WTC11 (cell line): ENCODE measurements around the gene GOSR2. TPM values are rescaled to one million over a fixed set of nuclear protein-coding genes. Genes with fewer than 3 reads are reported as not detected.

ENCODE experiments used
- ATAC-seq: fragments of 200-7000 bp; cut with Tn5 transposase; 2 replicates; pipeline ENCODE4 v1.10.0; 2021; ENCODE audit warnings: mild to moderate bottlenecking, moderate library complexity
- CTCF ChIA-PET: fragments of 300-600 bp; sonication (Branson Sonifier 250); formaldehyde crosslinking; loops from one replicate; lab custom pipeline; 2021; ENCODE audit warnings: antibody characterized with exemption; lab: Charles Lee
- POLR2A ChIA-PET: fragments of 350-600 bp; sonication (Branson Sonifier 250); formaldehyde crosslinking; loops from one replicate; lab custom pipeline; 2021; ENCODE audit warnings: antibody characterized with exemption; lab: Charles Lee
- DNase-seq: peaks from one replicate; pipeline ENCODE4 v3.0.0; 2021; ENCODE audit warnings: low spot score
- H3K27ac Mint-ChIP-seq: 2 replicates; pipeline ENCODE4 v1.8.0; 2021; ENCODE audit warnings: mixed read lengths
- H3K27me3 Mint-ChIP-seq: 2 replicates; pipeline ENCODE4 v1.8.0; 2021; ENCODE audit warnings: low read depth, mild to moderate bottlenecking, moderate library complexity, mixed read lengths
- H3K36me3 Mint-ChIP-seq: 2 replicates; pipeline ENCODE4 v1.8.0; 2021; ENCODE audit warnings: mixed read lengths
- H3K4me1 Mint-ChIP-seq: 2 replicates; pipeline ENCODE4 v1.8.0; 2022; ENCODE audit warnings: mixed read lengths
- H3K4me3 Mint-ChIP-seq: 2 replicates; pipeline ENCODE4 v1.8.0; 2021; ENCODE audit warnings: mild to moderate bottlenecking, moderate library complexity, mixed read lengths
- H3K9me3 Mint-ChIP-seq: 2 replicates; pipeline ENCODE4 v1.8.0; 2021; ENCODE audit warnings: mixed read lengths
- CREB1 ChIP-seq: sonication (generic); formaldehyde crosslinking; IDR thresholded peaks from 2 replicates; pipeline ENCODE4 v1.8.0; 2023; ENCODE audit warnings: mild to moderate bottlenecking, missing genetic modification reagents
- FOXP1 ChIP-seq: sonication (generic); formaldehyde crosslinking; IDR thresholded peaks from 2 replicates; pipeline ENCODE4 v1.8.0; 2022; ENCODE audit warnings: missing genetic modification reagents, mild to moderate bottlenecking, moderate library complexity, borderline replicate concordance
- IRF2 ChIP-seq: sonication (generic); formaldehyde crosslinking; IDR thresholded peaks from 2 replicates; pipeline ENCODE4 v1.8.0; 2022; ENCODE audit warnings: low read depth, missing genetic modification reagents, borderline replicate concordance
- NFE2L1 ChIP-seq: sonication (generic); formaldehyde crosslinking; IDR thresholded peaks from 2 replicates; pipeline ENCODE4 v1.8.1; 2023; ENCODE audit warnings: missing genetic modification reagents
- NR1H2 ChIP-seq: sonication (generic); formaldehyde crosslinking; IDR thresholded peaks from 2 replicates; pipeline ENCODE4 v1.9.0; 2021; ENCODE audit warnings: mild to moderate bottlenecking, moderate library complexity, missing genetic modification reagents
- RELA ChIP-seq: sonication (generic); formaldehyde crosslinking; IDR thresholded peaks from 2 replicates; pipeline ENCODE4 v1.8.1; 2022; ENCODE audit warnings: missing genetic modification reagents, mild to moderate bottlenecking, borderline replicate concordance
- SMAD3 ChIP-seq: sonication (generic); formaldehyde crosslinking; IDR thresholded peaks from 2 replicates; pipeline ENCODE4 v1.8.0; 2022; ENCODE audit warnings: missing genetic modification reagents, mild to moderate bottlenecking, borderline replicate concordance
- SOX15 ChIP-seq: fragments of 250-450 bp; sonication (Bioruptor Pico); IDR thresholded peaks from 2 replicates; pipeline ENCODE4 v1.9.0; 2021; ENCODE audit warnings: mild to moderate bottlenecking
- ZNF396 ChIP-seq: fragments of 250-450 bp; sonication (Bioruptor Pico); IDR thresholded peaks from 2 replicates; pipeline ENCODE4 v1.8.0; 2021; ENCODE audit warnings: mild to moderate bottlenecking, moderate library complexity, borderline replicate concordance
- ZNF671 ChIP-seq: fragments of 250-450 bp; sonication (Bioruptor Pico); IDR thresholded peaks from 2 replicates; pipeline ENCODE4 v1.8.0; 2021; ENCODE audit warnings: mild to moderate bottlenecking
- total RNA-seq: library from RNA; stranded (reverse); gene quantifications from 3 replicates; pipeline ENCODE4 v1.2.3, GENCODE V29; 2021
- TF ChIP-seq, protein P1 (sequence below): sonication (generic); formaldehyde crosslinking; IDR thresholded peaks from 2 replicates; pipeline ENCODE4 v1.8.0; 2022; ENCODE audit warnings: mild to moderate bottlenecking, missing genetic modification reagents
- TF ChIP-seq, protein P2 (sequence below): sonication (generic); formaldehyde crosslinking; IDR thresholded peaks from 2 replicates; pipeline ENCODE4 v1.8.0; 2023; ENCODE audit warnings: missing genetic modification reagents, mild to moderate bottlenecking, borderline replicate concordance
- TF ChIP-seq, protein P3 (sequence below): sonication (generic); formaldehyde crosslinking; IDR thresholded peaks from 2 replicates; pipeline ENCODE4 v1.8.0; 2023; ENCODE audit warnings: missing genetic modification reagents
- TF ChIP-seq, protein P4 (sequence below): sonication (generic); formaldehyde crosslinking; conservative IDR thresholded peaks from 2 replicates; pipeline ENCODE4 v1.8.1; 2023; ENCODE audit warnings: mild to moderate bottlenecking, low read depth, missing genetic modification reagents, moderate library complexity
- TF ChIP-seq, protein P5 (sequence below): sonication (generic); formaldehyde crosslinking; IDR thresholded peaks from 2 replicates; pipeline ENCODE4 v1.8.1; 2022; ENCODE audit warnings: mild to moderate bottlenecking, missing genetic modification reagents, moderate library complexity, borderline replicate concordance
- TF ChIP-seq, protein P6 (sequence below): sonication (generic); formaldehyde crosslinking; IDR thresholded peaks from 2 replicates; pipeline ENCODE4 v1.8.1; 2023; ENCODE audit warnings: mild to moderate bottlenecking, missing genetic modification reagents, borderline replicate concordance
- TF ChIP-seq, protein P7 (sequence below): sonication (generic); formaldehyde crosslinking; IDR thresholded peaks from 2 replicates; pipeline ENCODE4 v1.8.1; 2022; ENCODE audit warnings: mild to moderate bottlenecking, moderate library complexity, missing genetic modification reagents

GOSR2 gene
- total RNA-seq, 1 experiment from 2014 or later = 45.8 TPM

DNA sequence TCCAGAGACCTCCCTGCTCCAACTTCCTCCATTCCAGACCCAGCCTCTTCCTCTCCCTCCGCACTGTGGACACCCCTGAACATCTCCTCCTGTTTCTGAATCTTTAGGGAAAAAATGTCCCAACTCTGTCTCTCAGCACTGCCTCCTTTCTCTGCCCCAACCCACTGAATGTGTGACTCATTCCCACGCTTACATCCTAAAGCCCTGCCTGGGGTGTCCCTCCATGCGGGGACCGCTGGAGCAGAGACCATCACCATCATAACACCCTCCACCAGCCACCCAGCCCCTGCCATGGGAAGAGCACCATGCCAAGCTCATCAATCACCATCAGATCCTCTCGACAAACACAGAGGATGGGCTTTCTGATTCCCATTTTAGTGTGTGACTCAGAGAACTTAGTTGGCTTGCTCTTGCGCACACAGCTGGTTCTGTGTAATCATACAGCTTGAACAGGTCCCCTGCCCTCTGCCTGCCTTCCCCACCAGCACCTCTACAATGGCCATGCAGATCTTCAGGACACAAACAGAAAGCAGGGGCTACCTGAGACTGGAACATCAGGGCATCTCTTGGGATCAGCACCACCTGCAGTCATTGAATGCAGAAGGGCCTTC lies 45.4 kb downstream of the GOSR2 start:
- DNase-seq (no peak), ATAC-seq (no peak)
- Mint-ChIP-seq H3K4me3 (no peak overlapping the region), H3K27ac (no peak overlapping the region), H3K27me3 (peaks cover 3% of the 10 kb centered on the region; the same call in 1 of the 2 replicates), H3K9me3 (no peaks in the 10 kb centered on the region), H3K36me3 (no peaks in the 10 kb centered on the region), H3K4me1 (no peaks in the 10 kb centered on the region)
- CTCF ChIA-PET = interaction anchor here (2.9 kb wide), 1 partner anchor 27 kb away, joined by 13 read pairs; no protein-coding TSS in a partner anchor
- no peak for TF ChIP-seq ZNF396 (CRISPR knock-in tag)
- no peak for TF ChIP-seq NFE2L1 (CRISPR knock-in tag)
- TF ChIP-seq NR1H2 (CRISPR knock-in tag) = no peak
- TF ChIP-seq, protein P1, sequence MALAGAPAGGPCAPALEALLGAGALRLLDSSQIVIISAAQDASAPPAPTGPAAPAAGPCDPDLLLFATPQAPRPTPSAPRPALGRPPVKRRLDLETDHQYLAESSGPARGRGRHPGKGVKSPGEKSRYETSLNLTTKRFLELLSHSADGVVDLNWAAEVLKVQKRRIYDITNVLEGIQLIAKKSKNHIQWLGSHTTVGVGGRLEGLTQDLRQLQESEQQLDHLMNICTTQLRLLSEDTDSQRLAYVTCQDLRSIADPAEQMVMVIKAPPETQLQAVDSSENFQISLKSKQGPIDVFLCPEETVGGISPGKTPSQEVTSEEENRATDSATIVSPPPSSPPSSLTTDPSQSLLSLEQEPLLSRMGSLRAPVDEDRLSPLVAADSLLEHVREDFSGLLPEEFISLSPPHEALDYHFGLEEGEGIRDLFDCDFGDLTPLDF (CRISPR knock-in tag) = no peak
- no peak for TF ChIP-seq ZNF671 (CRISPR knock-in tag)
- TF ChIP-seq, protein P2, sequence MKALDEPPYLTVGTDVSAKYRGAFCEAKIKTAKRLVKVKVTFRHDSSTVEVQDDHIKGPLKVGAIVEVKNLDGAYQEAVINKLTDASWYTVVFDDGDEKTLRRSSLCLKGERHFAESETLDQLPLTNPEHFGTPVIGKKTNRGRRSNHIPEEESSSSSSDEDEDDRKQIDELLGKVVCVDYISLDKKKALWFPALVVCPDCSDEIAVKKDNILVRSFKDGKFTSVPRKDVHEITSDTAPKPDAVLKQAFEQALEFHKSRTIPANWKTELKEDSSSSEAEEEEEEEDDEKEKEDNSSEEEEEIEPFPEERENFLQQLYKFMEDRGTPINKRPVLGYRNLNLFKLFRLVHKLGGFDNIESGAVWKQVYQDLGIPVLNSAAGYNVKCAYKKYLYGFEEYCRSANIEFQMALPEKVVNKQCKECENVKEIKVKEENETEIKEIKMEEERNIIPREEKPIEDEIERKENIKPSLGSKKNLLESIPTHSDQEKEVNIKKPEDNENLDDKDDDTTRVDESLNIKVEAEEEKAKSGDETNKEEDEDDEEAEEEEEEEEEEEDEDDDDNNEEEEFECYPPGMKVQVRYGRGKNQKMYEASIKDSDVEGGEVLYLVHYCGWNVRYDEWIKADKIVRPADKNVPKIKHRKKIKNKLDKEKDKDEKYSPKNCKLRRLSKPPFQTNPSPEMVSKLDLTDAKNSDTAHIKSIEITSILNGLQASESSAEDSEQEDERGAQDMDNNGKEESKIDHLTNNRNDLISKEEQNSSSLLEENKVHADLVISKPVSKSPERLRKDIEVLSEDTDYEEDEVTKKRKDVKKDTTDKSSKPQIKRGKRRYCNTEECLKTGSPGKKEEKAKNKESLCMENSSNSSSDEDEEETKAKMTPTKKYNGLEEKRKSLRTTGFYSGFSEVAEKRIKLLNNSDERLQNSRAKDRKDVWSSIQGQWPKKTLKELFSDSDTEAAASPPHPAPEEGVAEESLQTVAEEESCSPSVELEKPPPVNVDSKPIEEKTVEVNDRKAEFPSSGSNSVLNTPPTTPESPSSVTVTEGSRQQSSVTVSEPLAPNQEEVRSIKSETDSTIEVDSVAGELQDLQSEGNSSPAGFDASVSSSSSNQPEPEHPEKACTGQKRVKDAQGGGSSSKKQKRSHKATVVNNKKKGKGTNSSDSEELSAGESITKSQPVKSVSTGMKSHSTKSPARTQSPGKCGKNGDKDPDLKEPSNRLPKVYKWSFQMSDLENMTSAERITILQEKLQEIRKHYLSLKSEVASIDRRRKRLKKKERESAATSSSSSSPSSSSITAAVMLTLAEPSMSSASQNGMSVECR (CRISPR knock-in tag) = no peak
- TF ChIP-seq, protein P3, sequence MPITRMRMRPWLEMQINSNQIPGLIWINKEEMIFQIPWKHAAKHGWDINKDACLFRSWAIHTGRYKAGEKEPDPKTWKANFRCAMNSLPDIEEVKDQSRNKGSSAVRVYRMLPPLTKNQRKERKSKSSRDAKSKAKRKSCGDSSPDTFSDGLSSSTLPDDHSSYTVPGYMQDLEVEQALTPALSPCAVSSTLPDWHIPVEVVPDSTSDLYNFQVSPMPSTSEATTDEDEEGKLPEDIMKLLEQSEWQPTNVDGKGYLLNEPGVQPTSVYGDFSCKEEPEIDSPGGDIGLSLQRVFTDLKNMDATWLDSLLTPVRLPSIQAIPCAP (CRISPR knock-in tag) = no peak
- no peak for TF ChIP-seq IRF2 (CRISPR knock-in tag)
- no peak for TF ChIP-seq SMAD3 (CRISPR knock-in tag)
- TF ChIP-seq, protein P4, sequence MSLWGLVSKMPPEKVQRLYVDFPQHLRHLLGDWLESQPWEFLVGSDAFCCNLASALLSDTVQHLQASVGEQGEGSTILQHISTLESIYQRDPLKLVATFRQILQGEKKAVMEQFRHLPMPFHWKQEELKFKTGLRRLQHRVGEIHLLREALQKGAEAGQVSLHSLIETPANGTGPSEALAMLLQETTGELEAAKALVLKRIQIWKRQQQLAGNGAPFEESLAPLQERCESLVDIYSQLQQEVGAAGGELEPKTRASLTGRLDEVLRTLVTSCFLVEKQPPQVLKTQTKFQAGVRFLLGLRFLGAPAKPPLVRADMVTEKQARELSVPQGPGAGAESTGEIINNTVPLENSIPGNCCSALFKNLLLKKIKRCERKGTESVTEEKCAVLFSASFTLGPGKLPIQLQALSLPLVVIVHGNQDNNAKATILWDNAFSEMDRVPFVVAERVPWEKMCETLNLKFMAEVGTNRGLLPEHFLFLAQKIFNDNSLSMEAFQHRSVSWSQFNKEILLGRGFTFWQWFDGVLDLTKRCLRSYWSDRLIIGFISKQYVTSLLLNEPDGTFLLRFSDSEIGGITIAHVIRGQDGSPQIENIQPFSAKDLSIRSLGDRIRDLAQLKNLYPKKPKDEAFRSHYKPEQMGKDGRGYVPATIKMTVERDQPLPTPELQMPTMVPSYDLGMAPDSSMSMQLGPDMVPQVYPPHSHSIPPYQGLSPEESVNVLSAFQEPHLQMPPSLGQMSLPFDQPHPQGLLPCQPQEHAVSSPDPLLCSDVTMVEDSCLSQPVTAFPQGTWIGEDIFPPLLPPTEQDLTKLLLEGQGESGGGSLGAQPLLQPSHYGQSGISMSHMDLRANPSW (CRISPR knock-in tag) = no peak
- TF ChIP-seq, protein P5, sequence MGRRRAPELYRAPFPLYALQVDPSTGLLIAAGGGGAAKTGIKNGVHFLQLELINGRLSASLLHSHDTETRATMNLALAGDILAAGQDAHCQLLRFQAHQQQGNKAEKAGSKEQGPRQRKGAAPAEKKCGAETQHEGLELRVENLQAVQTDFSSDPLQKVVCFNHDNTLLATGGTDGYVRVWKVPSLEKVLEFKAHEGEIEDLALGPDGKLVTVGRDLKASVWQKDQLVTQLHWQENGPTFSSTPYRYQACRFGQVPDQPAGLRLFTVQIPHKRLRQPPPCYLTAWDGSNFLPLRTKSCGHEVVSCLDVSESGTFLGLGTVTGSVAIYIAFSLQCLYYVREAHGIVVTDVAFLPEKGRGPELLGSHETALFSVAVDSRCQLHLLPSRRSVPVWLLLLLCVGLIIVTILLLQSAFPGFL (CRISPR knock-in tag) = no peak
- TF ChIP-seq, protein P6, sequence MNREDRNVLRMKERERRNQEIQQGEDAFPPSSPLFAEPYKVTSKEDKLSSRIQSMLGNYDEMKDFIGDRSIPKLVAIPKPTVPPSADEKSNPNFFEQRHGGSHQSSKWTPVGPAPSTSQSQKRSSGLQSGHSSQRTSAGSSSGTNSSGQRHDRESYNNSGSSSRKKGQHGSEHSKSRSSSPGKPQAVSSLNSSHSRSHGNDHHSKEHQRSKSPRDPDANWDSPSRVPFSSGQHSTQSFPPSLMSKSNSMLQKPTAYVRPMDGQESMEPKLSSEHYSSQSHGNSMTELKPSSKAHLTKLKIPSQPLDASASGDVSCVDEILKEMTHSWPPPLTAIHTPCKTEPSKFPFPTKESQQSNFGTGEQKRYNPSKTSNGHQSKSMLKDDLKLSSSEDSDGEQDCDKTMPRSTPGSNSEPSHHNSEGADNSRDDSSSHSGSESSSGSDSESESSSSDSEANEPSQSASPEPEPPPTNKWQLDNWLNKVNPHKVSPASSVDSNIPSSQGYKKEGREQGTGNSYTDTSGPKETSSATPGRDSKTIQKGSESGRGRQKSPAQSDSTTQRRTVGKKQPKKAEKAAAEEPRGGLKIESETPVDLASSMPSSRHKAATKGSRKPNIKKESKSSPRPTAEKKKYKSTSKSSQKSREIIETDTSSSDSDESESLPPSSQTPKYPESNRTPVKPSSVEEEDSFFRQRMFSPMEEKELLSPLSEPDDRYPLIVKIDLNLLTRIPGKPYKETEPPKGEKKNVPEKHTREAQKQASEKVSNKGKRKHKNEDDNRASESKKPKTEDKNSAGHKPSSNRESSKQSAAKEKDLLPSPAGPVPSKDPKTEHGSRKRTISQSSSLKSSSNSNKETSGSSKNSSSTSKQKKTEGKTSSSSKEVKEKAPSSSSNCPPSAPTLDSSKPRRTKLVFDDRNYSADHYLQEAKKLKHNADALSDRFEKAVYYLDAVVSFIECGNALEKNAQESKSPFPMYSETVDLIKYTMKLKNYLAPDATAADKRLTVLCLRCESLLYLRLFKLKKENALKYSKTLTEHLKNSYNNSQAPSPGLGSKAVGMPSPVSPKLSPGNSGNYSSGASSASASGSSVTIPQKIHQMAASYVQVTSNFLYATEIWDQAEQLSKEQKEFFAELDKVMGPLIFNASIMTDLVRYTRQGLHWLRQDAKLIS (CRISPR knock-in tag) = no peak
- no peak for TF ChIP-seq FOXP1 (CRISPR knock-in tag)
- TF ChIP-seq, protein P7, sequence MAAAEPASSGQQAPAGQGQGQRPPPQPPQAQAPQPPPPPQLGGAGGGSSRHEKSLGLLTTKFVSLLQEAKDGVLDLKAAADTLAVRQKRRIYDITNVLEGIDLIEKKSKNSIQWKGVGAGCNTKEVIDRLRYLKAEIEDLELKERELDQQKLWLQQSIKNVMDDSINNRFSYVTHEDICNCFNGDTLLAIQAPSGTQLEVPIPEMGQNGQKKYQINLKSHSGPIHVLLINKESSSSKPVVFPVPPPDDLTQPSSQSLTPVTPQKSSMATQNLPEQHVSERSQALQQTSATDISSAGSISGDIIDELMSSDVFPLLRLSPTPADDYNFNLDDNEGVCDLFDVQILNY (CRISPR knock-in tag) = no peak
- TF ChIP-seq CREB1 = no peak
- TF ChIP-seq RELA (CRISPR knock-in tag) = no peak
- no peak for TF ChIP-seq SOX15 (CRISPR knock-in tag)
- POLR2A ChIA-PET = no interaction called here
